Activated effector memory CD4-positive, alpha-beta T cell treated with anti-CD3 and anti-CD28 coated beads, Interleukin-2, amount 50 U/mL, for 16 hours (primary cell): Measurements from ENCODE around the gene PAFAH2.

Source experiments
- DNase-seq: peaks from one replicate; pipeline ENCODE4 v3.0.0-alpha.2; 2020

The PAFAH2 gene

GRCh38 chr1:26029864-26030481 lies 32.1 kb upstream of the PAFAH2 start:
- no peak for DNase-seq

- no peak for DNase-seq
Measured at GRCh38 chr1:26029054-26029863, 31.4 kb upstream of the PAFAH2 start.

- no peak for DNase-seq
Measured at GRCh38 chr1:26028490-26028980, 30.7 kb upstream of the PAFAH2 start.

- no peak for DNase-seq
Measured at GRCh38 chr1:26027716-26028489, 30.0 kb upstream of the PAFAH2 start.

GRCh38 chr1:26025517-26025916 lies 27.7 kb upstream of the PAFAH2 start:
- DNase-seq = no peak

GRCh38 chr1:26025060-26025459 lies 27.2 kb upstream of the PAFAH2 start:
- no peak for DNase-seq

GRCh38 chr1:26023826-26024225 lies 26.0 kb upstream of the PAFAH2 start:
- no peak for DNase-seq

GRCh38 chr1:26023009-26023408 lies 25.1 kb upstream of the PAFAH2 start:
- no peak for DNase-seq

GRCh38 chr1:26022404-26022779 lies 24.5 kb upstream of the PAFAH2 start:
- no peak for DNase-seq

- no peak for DNase-seq
Measured at GRCh38 chr1:26021647-26022403, 24.0 kb upstream of the PAFAH2 start, which contains the start of gene EXTL1. EXTL1 (plus strand) TSS chr1:26021775; CDS start chr1:26022647, 872 bp downstream.

- no peak for DNase-seq
Measured at GRCh38 chr1:26020941-26021646, 23.2 kb upstream of the PAFAH2 start.

GRCh38 chr1:26020330-26020768 lies 22.5 kb upstream of the PAFAH2 start:
- DNase-seq = no peak

GRCh38 chr1:26019641-26020315 lies 21.9 kb upstream of the PAFAH2 start:
- no peak for DNase-seq

GRCh38 chr1:26017606-26018005 lies 19.7 kb upstream of the PAFAH2 start:
- no peak for DNase-seq

GRCh38 chr1:26016953-26017545 lies 19.2 kb upstream of the PAFAH2 start:
- no peak for DNase-seq

- no peak for DNase-seq
Measured at GRCh38 chr1:26016258-26016952, 18.5 kb upstream of the PAFAH2 start.

GRCh38 chr1:26015358-26015757 lies 17.5 kb upstream of the PAFAH2 start:
- no peak for DNase-seq

GRCh38 chr1:26014179-26014578 lies 16.3 kb upstream of the PAFAH2 start:
- no peak for DNase-seq

GRCh38 chr1:26012864-26013263 lies 15.0 kb upstream of the PAFAH2 start:
- DNase-seq = no peak

GRCh38 chr1:26010825-26011224 lies 13.0 kb upstream of the PAFAH2 start:
- no peak for DNase-seq
